Esophagus muscularis mucosa (tissue), 3 donors: ENCODE data around the gene MIOX.

Experiments used
- CTCF ChIP-seq, 3 experiments: fragments of 200-600 bp in 2 of 3; fragments of 450-650 bp in 1 of 3; sonication (generic) in 2 of 3; IDR thresholded peaks; one replicate each; pipeline ENCODE4 v1.5.1; 2017 to 2019; ENCODE audit warnings: antibody characterized with exemption in 3 of 3, mild to moderate bottlenecking in 2 of 3, moderate library complexity in 1 of 3
- POLR2A ChIP-seq: fragments of 450-650 bp; IDR thresholded peaks from one replicate; pipeline ENCODE4 v1.6.1; 2017; ENCODE audit warnings: antibody characterized with exemption, moderate library complexity, mild to moderate bottlenecking, low read depth

- no peak for TF ChIP-seq CTCF (IDR thresholded peaks at IDR 0.05)
- no peak for TF ChIP-seq POLR2A
Observed at GRCh38 chr22:50524676-50525103, 38.0 kb downstream of the MIOX start.
